IPS-15b (cell line): ENCODE results near the gene ALG2.

ENCODE experiments used
- H3K27me3 ChIP-seq: one replicate; pipeline ENCODE4 v1.6.1; 2013; ENCODE audit warnings: low read length; ENCODE audit not compliant: control insufficient read depth, insufficient read depth
- H3K36me3 ChIP-seq: one replicate; pipeline ENCODE4 v1.6.1; 2013; ENCODE audit warnings: low read length; ENCODE audit not compliant: control insufficient read depth, insufficient read depth
- H3K4me1 ChIP-seq: one replicate; pipeline ENCODE4 v1.6.1; 2013; ENCODE audit warnings: mild to moderate bottlenecking, low read length; ENCODE audit not compliant: control insufficient read depth, insufficient read depth
- H3K4me3 ChIP-seq: one replicate; pipeline ENCODE4 v1.5.1; 2013; ENCODE audit warnings: low read depth, low read length
- H3K9ac ChIP-seq: one replicate; pipeline ENCODE4 v1.6.1; 2013; ENCODE audit warnings: low read depth, mild to moderate bottlenecking, low read length
- H3K9me3 ChIP-seq: one replicate; pipeline ENCODE4 v1.6.1; 2013; ENCODE audit warnings: mild to moderate bottlenecking, low read length; ENCODE audit not compliant: control insufficient read depth, insufficient read depth

Gene ALG2

GRCh38 chr9:99221621-99222415 is at the start of gene ALG2, which contains the start of gene SEC61B:
Gene ALG2 (minus strand): TSS chr9:99221942. CDS start chr9:99221894, 48 bp downstream.
Gene SEC61B (plus strand): TSS chr9:99222282. CDS start chr9:99222364, 82 bp downstream.
- peaks cover 2% of the 10 kb centered on the region for H3K4me1 ChIP-seq
- no peaks in the 10 kb centered on the region for H3K9me3 ChIP-seq
- no peaks in the 10 kb centered on the region for H3K27me3 ChIP-seq
- no peaks in the 10 kb centered on the region for H3K36me3 ChIP-seq
- peak within 1 kb of the TSS; percentile 92 for H3K4me3 ChIP-seq
- H3K9ac ChIP-seq: peak within 1 kb of the TSS; percentile 98

GRCh38 chr9:99270491-99270890 is 48.7 kb upstream of the ALG2 start:
- Histone ChIP-seq H3K27me3 (no peaks in the 10 kb centered on the region), H3K9me3 (no peaks in the 10 kb centered on the region), H3K36me3 (no peaks in the 10 kb centered on the region)

GRCh38 chr9:99269416-99269815 is 47.7 kb upstream of the ALG2 start:
- Histone ChIP-seq H3K9me3 (no peaks in the 10 kb centered on the region), H3K4me3 (no peak overlapping the region), H3K9ac (no peak overlapping the region), H3K36me3 (no peaks in the 10 kb centered on the region), H3K27me3 (no peaks in the 10 kb centered on the region), H3K4me1 (peaks cover 3% of the 10 kb centered on the region)

More at GRCh38 chr9:99270491-99270890, 48.7 kb upstream of the ALG2 start:
- H3K4me3 ChIP-seq: no peak overlapping the region
- H3K4me1 ChIP-seq: peaks cover 3% of the 10 kb centered on the region
- no peak overlapping the region for H3K9ac ChIP-seq

GRCh38 chr9:99266255-99267023 is 44.7 kb upstream of the ALG2 start:
- Histone ChIP-seq H3K9me3 (no peaks in the 10 kb centered on the region), H3K4me3 (no peak overlapping the region), H3K4me1 (peaks cover 3% of the 10 kb centered on the region), H3K36me3 (no peaks in the 10 kb centered on the region), H3K9ac (no peak overlapping the region), H3K27me3 (no peaks in the 10 kb centered on the region)

GRCh38 chr9:99265691-99266090 is 43.9 kb upstream of the ALG2 start:
- H3K4me1 ChIP-seq: peaks cover 3% of the 10 kb centered on the region
- no peaks in the 10 kb centered on the region for H3K9me3 ChIP-seq
- H3K4me3 ChIP-seq: no peak overlapping the region
- no peaks in the 10 kb centered on the region for H3K27me3 ChIP-seq
- no peaks in the 10 kb centered on the region for H3K36me3 ChIP-seq
- H3K9ac ChIP-seq: no peak overlapping the region

GRCh38 chr9:99264070-99264680 is 42.4 kb upstream of the ALG2 start:
- H3K36me3 ChIP-seq: no peaks in the 10 kb centered on the region
- H3K9me3 ChIP-seq: no peaks in the 10 kb centered on the region
- H3K27me3 ChIP-seq: no peaks in the 10 kb centered on the region
- no peak overlapping the region for H3K9ac ChIP-seq
- no peak overlapping the region for H3K4me3 ChIP-seq
- H3K4me1 ChIP-seq: peaks cover 9% of the 10 kb centered on the region

GRCh38 chr9:99262949-99263418 is 41.2 kb upstream of the ALG2 start:
- no peak overlapping the region for H3K9ac ChIP-seq
- peaks cover 12% of the 10 kb centered on the region for H3K4me1 ChIP-seq

GRCh38 chr9:99261923-99262322 is 40.2 kb upstream of the ALG2 start:
- Histone ChIP-seq H3K4me1 (peaks cover 12% of the 10 kb centered on the region), H3K27me3 (no peaks in the 10 kb centered on the region), H3K9me3 (no peaks in the 10 kb centered on the region), H3K9ac (no peak overlapping the region), H3K36me3 (no peaks in the 10 kb centered on the region), H3K4me3 (no peak overlapping the region)

More at GRCh38 chr9:99262949-99263418, 41.2 kb upstream of the ALG2 start:
- Histone ChIP-seq H3K27me3 (no peaks in the 10 kb centered on the region), H3K36me3 (no peaks in the 10 kb centered on the region), H3K4me3 (no peak overlapping the region), H3K9me3 (no peaks in the 10 kb centered on the region)

- Histone ChIP-seq H3K27me3 (no peaks in the 10 kb centered on the region), H3K9me3 (no peaks in the 10 kb centered on the region), H3K4me1 (peaks cover 9% of the 10 kb centered on the region), H3K9ac (peak overlapping the region; percentile 6), H3K36me3 (no peaks in the 10 kb centered on the region), H3K4me3 (peak overlapping the region; percentile 10)
Observed at GRCh38 chr9:99259231-99259918, 37.6 kb upstream of the ALG2 start.

- Histone ChIP-seq H3K4me1 (peaks cover 9% of the 10 kb centered on the region), H3K4me3 (no peak overlapping the region), H3K36me3 (no peaks in the 10 kb centered on the region), H3K9me3 (no peaks in the 10 kb centered on the region), H3K27me3 (no peaks in the 10 kb centered on the region), H3K9ac (no peak overlapping the region)
Observed at GRCh38 chr9:99257723-99258389, 36.1 kb upstream of the ALG2 start.

- H3K9me3 ChIP-seq: no peaks in the 10 kb centered on the region
- H3K4me3 ChIP-seq: no peak overlapping the region
- H3K27me3 ChIP-seq: no peaks in the 10 kb centered on the region
- no peaks in the 10 kb centered on the region for H3K36me3 ChIP-seq
- H3K4me1 ChIP-seq: peaks cover 9% of the 10 kb centered on the region
- H3K9ac ChIP-seq: no peak overlapping the region
Observed at GRCh38 chr9:99255651-99256050, 33.9 kb upstream of the ALG2 start.
